Activated gamma-delta T cell treated with anti-CD3 and anti-CD28 coated beads, Interleukin-2, amount 50 U/mL, for 16 hours (primary cell): Measurements from ENCODE around the gene ZNF19.

Experiments
- DNase-seq: peaks from one replicate; pipeline ENCODE4 v3.0.0-alpha.2; 2020; ENCODE audit warnings: low read depth

Gene ZNF19

GRCh38 chr16:71484006-71484893 is 4.9 kb downstream of the ZNF19 start:
- peak; percentile 65 for DNase-seq

GRCh38 chr16:71482569-71482968 is 6.6 kb downstream of the ZNF19 start:
- no peak for DNase-seq

- no peak for DNase-seq
Measured at GRCh38 chr16:71480956-71481355, 8.2 kb downstream of the ZNF19 start.

GRCh38 chr16:71479420-71479819 is 9.7 kb downstream of the ZNF19 start:
- no peak for DNase-seq

- no peak for DNase-seq
Measured at GRCh38 chr16:71476457-71477124, 12.5 kb downstream of the ZNF19 start.

- no peak for DNase-seq
Measured at GRCh38 chr16:71474864-71475263, 14.3 kb downstream of the ZNF19 start.

- no peak for DNase-seq
Measured at GRCh38 chr16:71473891-71474290, 15.2 kb downstream of the ZNF19 start.

- no peak for DNase-seq
Measured at GRCh38 chr16:71472931-71473330, 16.2 kb downstream of the ZNF19 start.

GRCh38 chr16:71472051-71472450 is 17.1 kb downstream of the ZNF19 start:
- no peak for DNase-seq

GRCh38 chr16:71467810-71468209 is 21.3 kb downstream of the ZNF19 start:
- DNase-seq = no peak

GRCh38 chr16:71464231-71464630 is 24.9 kb downstream of the ZNF19 start:
- no peak for DNase-seq

GRCh38 chr16:71461686-71462648 is 27.2 kb downstream of the ZNF19 start, which contains the start of gene ZNF23:
TSS of gene ZNF23 (minus strand) at chr16:71462247. CDS start at chr16:71456796, 5,451 bp downstream.
- peak; percentile 62 for DNase-seq

- DNase-seq = no peak
Measured at GRCh38 chr16:71460941-71461340, 28.2 kb downstream of the ZNF19 start.

GRCh38 chr16:71460236-71460635 is 28.9 kb downstream of the ZNF19 start:
- no peak for DNase-seq

GRCh38 chr16:71459510-71459909 is 29.6 kb downstream of the ZNF19 start:
- DNase-seq = no peak

- DNase-seq = no peak
Measured at GRCh38 chr16:71456801-71457200, 32.3 kb downstream of the ZNF19 start.

GRCh38 chr16:71453036-71453435 is 36.1 kb downstream of the ZNF19 start:
- no peak for DNase-seq

GRCh38 chr16:71449020-71449419 is 40.1 kb downstream of the ZNF19 start:
- DNase-seq = no peak

GRCh38 chr16:71448274-71448866 is 40.8 kb downstream of the ZNF19 start:
- DNase-seq = no peak

- no peak for DNase-seq
Measured at GRCh38 chr16:71443714-71444113, 45.4 kb downstream of the ZNF19 start.

GRCh38 chr16:71442051-71442440 is 47.1 kb downstream of the ZNF19 start, which contains the start of gene TLE7:
TSS of gene TLE7 (minus strand) at chr16:71442054. CDS start at chr16:71433324, 8,730 bp downstream.
- DNase-seq = no peak
